ENCODE measurements around the gene FSTL4. TPM values are rescaled to one million over a fixed set of nuclear protein-coding genes. Genes with fewer than 3 reads are reported as not detected.

FSTL4 gene
- total RNA-seq, 2 donors from 2014 or later, result 0.32 to 0.89 TPM

- H3K27me3 ChIP-seq, result no peaks in the 10 kb centered on the region
- H3K27ac ChIP-seq, result no peak overlapping the region
- no peak overlapping the region for H3K9ac ChIP-seq (ENCODE audit: low read depth in 2 of 2, low read length in 2 of 2)
- no peak overlapping the region for H3K4me3 ChIP-seq
- no peaks in the 10 kb centered on the region for H3K9me3 ChIP-seq
- DNase-seq, result no peak
- H3K36me3 ChIP-seq, result no peaks in the 10 kb centered on the region
- H3K4me1 ChIP-seq, result no peaks in the 10 kb centered on the region
- intact Hi-C loops (cut with DNase I), result no loop called here
- TF ChIP-seq CTCF (IDR thresholded peaks at IDR 0.05), result no peak
Measured at GRCh38 chr5:133314086-133314485, 298.3 kb downstream of the FSTL4 start.

GRCh38 chr5:133311176-133311575 is 301.2 kb downstream of the FSTL4 start:
- no peaks in the 10 kb centered on the region for H3K9me3 ChIP-seq
- H3K9ac ChIP-seq (ENCODE audit: low read depth in 2 of 2, low read length in 2 of 2), result no peak overlapping the region
- H3K36me3 ChIP-seq, result no peaks in the 10 kb centered on the region
- intact Hi-C loops (cut with DNase I), result no loop called here
- H3K4me3 ChIP-seq, result no peak overlapping the region
- DNase-seq, result no peak
- H3K27me3 ChIP-seq, result no peaks in the 10 kb centered on the region
- TF ChIP-seq CTCF (IDR thresholded peaks at IDR 0.05), result no peak
- H3K4me1 ChIP-seq, result no peaks in the 10 kb centered on the region
- H3K27ac ChIP-seq, result no peak overlapping the region

GRCh38 chr5:133309984-133310621 is 302.2 kb downstream of the FSTL4 start:
- Histone ChIP-seq H3K9me3 (no peaks in the 10 kb centered on the region), H3K9ac (ENCODE audit: low read depth in 2 of 2, low read length in 2 of 2) (no peak overlapping the region), H3K27me3 (no peaks in the 10 kb centered on the region), H3K36me3 (no peaks in the 10 kb centered on the region), H3K4me1 (no peaks in the 10 kb centered on the region), H3K4me3 (no peak overlapping the region), H3K27ac (no peak overlapping the region)
- intact Hi-C loops (cut with DNase I), result no loop called here
- no peak for DNase-seq
- no peak for TF ChIP-seq CTCF (IDR thresholded peaks at IDR 0.05)

GRCh38 chr5:133309166-133309795 is 303.1 kb downstream of the FSTL4 start:
- no peak for DNase-seq
- H3K27me3 ChIP-seq, result no peaks in the 10 kb centered on the region
- intact Hi-C loops (cut with DNase I), result no loop called here
- H3K36me3 ChIP-seq, result no peaks in the 10 kb centered on the region
- TF ChIP-seq CTCF (IDR thresholded peaks at IDR 0.05), result no peak
- H3K9me3 ChIP-seq, result no peaks in the 10 kb centered on the region
- no peak overlapping the region for H3K4me3 ChIP-seq
- H3K27ac ChIP-seq, result no peak overlapping the region
- no peak overlapping the region for H3K9ac ChIP-seq (ENCODE audit: low read depth in 2 of 2, low read length in 2 of 2)
- H3K4me1 ChIP-seq, result no peaks in the 10 kb centered on the region

GRCh38 chr5:133307275-133307674 is 305.1 kb downstream of the FSTL4 start:
- H3K27me3 ChIP-seq, result no peaks in the 10 kb centered on the region
- no peaks in the 10 kb centered on the region for H3K9me3 ChIP-seq
- H3K4me3 ChIP-seq, result no peak overlapping the region
- no peak overlapping the region for H3K27ac ChIP-seq
- no peak overlapping the region for H3K9ac ChIP-seq (ENCODE audit: low read depth in 2 of 2, low read length in 2 of 2)
- no peaks in the 10 kb centered on the region for H3K36me3 ChIP-seq
- H3K4me1 ChIP-seq, result no peaks in the 10 kb centered on the region
- intact Hi-C loops (cut with DNase I), result no loop called here
- no peak for TF ChIP-seq CTCF (IDR thresholded peaks at IDR 0.05)
- DNase-seq, result no peak

Measured in colonic mucosa (tissue), 4 donors.